Hepatocyte (in vitro differentiated cells): ENCODE results near the gene MPP3. TPM values are rescaled to one million over a fixed set of nuclear protein-coding genes. Genes with fewer than 3 reads are reported as not detected.

ENCODE experiments used
- DNase-seq: peaks from one replicate; pipeline ENCODE4 v3.0.0-alpha.2; 2016; ENCODE audit warnings: low spot score
- H2AFZ ChIP-seq: fragments of 200-600 bp; sonication (generic); 2 replicates; pipeline ENCODE4 v1.6.0; 2016; ENCODE audit warnings: antibody characterized with exemption, mild to moderate bottlenecking
- H3K27ac ChIP-seq: fragments of 200-600 bp; sonication (generic); 2 replicates; pipeline ENCODE4 v1.5.1; 2016; ENCODE audit warnings: mild to moderate bottlenecking
- H3K27me3 ChIP-seq: fragments of 200-600 bp; sonication (generic); 2 replicates; pipeline ENCODE4 v1.6.1; 2016
- H3K36me3 ChIP-seq: fragments of 200-600 bp; sonication (generic); replicated peaks from 2 replicates; pipeline ENCODE4 v1.5.1; 2016; ENCODE audit warnings: low read depth; ENCODE audit not compliant: insufficient read depth
- H3K4me1 ChIP-seq: fragments of 200-600 bp; sonication (generic); 2 replicates; pipeline ENCODE4 v1.5.1; 2016; ENCODE audit warnings: mild to moderate bottlenecking, moderate library complexity; ENCODE audit not compliant: insufficient read depth
- H3K4me2 ChIP-seq: fragments of 200-600 bp; sonication (generic); 2 replicates; pipeline ENCODE4 v1.6.0; 2016
- H3K4me3 ChIP-seq: fragments of 200-600 bp; sonication (generic); 2 replicates; pipeline ENCODE4 v1.5.1; 2016; ENCODE audit warnings: mild to moderate bottlenecking
- H3K79me2 ChIP-seq: fragments of 200-600 bp; sonication (generic); 2 replicates; pipeline ENCODE4 v1.6.0; 2017; ENCODE audit warnings: mild to moderate bottlenecking
- H3K9me2 ChIP-seq: fragments of 200-600 bp; sonication (generic); replicated peaks from 2 replicates; pipeline ENCODE4 v1.6.0; 2017; ENCODE audit warnings: mild to moderate bottlenecking; ENCODE audit not compliant: insufficient read depth
- H3K9me3 ChIP-seq: fragments of 200-600 bp; sonication (generic); 2 replicates; pipeline ENCODE4 v1.5.1; 2016; ENCODE audit warnings: low read depth, mild to moderate bottlenecking
- H4K20me1 ChIP-seq: fragments of 200-600 bp; sonication (generic); 2 replicates; pipeline ENCODE4 v1.6.0; 2016; ENCODE audit warnings: mild to moderate bottlenecking; ENCODE audit not compliant: insufficient read depth, poor library complexity, severe bottlenecking
- CTCF ChIP-seq: fragments of 200-600 bp; sonication (generic); IDR thresholded peaks from 2 replicates; pipeline ENCODE4 v1.5.1; 2016; ENCODE audit warnings: antibody characterized with exemption, mild to moderate bottlenecking; ENCODE audit not compliant: poor library complexity
- EZH2 ChIP-seq: fragments of 200-600 bp; sonication (generic); IDR thresholded peaks from 2 replicates; pipeline ENCODE4 v1.6.1; 2016; ENCODE audit warnings: antibody characterized with exemption, mild to moderate bottlenecking, borderline replicate concordance
- EZH2phosphoT487 ChIP-seq: fragments of 200-600 bp; sonication (generic); IDR thresholded peaks from one replicate; pipeline ENCODE4 v1.6.1; 2018; ENCODE audit warnings: antibody characterized with exemption, mild to moderate bottlenecking, low read depth, moderate library complexity; ENCODE audit not compliant: unreplicated experiment, severe bottlenecking
- whole genome bisulfite sequencing: methylation state at CpG from one replicate; pipeline ENCODE4 v1.1.6; 2016; ENCODE audit warnings: low lambda C conversion rate; ENCODE audit errors: missing lambda C conversion rate; 5-methylcytosine and 5-hydroxymethylcytosine counted together
- polyA plus RNA-seq: library from polyadenylated mRNA; unstranded; fragments of >200 nt; fragmentation: Nextera tagmentation; extraction: Ambion mirVana; gene quantifications from 2 replicates; pipeline ENCODE4 v1.2.1, GENCODE V29; 2016
- total RNA-seq: library from RNA; depleted of rRNA; stranded (reverse); fragments of >200 nt; gene quantifications from 2 replicates; pipeline ENCODE4 v1.2.3, GENCODE V29; 2014

Gene MPP3
- total and polyA plus RNA-seq, 2 experiments from 2014 or later, result 3.2 to 5.1 TPM

GRCh38 chr17:43823350-43824084 lies 9.4 kb downstream of the MPP3 start:
- Histone ChIP-seq H3K4me2 (no peak overlapping the region), H3K9me2 (no peaks in the 10 kb centered on the region), H3K4me1 (no peaks in the 10 kb centered on the region), H3K9me3 (no peaks in the 10 kb centered on the region), H3K27me3 (no peaks in the 10 kb centered on the region), H4K20me1 (no peaks in the 10 kb centered on the region), H3K36me3 (no peaks in the 10 kb centered on the region), H3K4me3 (no peak overlapping the region), H2AFZ (no peak overlapping the region), H3K79me2 (no peaks in the 10 kb centered on the region), H3K27ac (no peak overlapping the region)
- no peak for DNase-seq
- WGBS, result 97% methylated on average over 10 of the region's 10 CpGs
- TF ChIP-seq EZH2phosphoT487 (no peak), EZH2 (no peak), CTCF (no peak)

GRCh38 chr17:43822570-43823190 lies 10.3 kb downstream of the MPP3 start:
- H3K79me2 ChIP-seq, result no peaks in the 10 kb centered on the region

GRCh38 chr17:43820759-43821158 lies 12.2 kb downstream of the MPP3 start:
- Histone ChIP-seq H4K20me1 (no peaks in the 10 kb centered on the region), H3K27me3 (no peaks in the 10 kb centered on the region), H3K27ac (no peak overlapping the region), H3K79me2 (no peaks in the 10 kb centered on the region), H3K36me3 (no peaks in the 10 kb centered on the region), H3K4me3 (no peak overlapping the region), H3K4me1 (no peaks in the 10 kb centered on the region), H2AFZ (no peak overlapping the region), H3K9me2 (no peaks in the 10 kb centered on the region), H3K4me2 (no peak overlapping the region), H3K9me3 (no peaks in the 10 kb centered on the region)
- TF ChIP-seq EZH2 (no peak), EZH2phosphoT487 (no peak), CTCF (no peak)
- no peak for DNase-seq
- 90% methylated on average over 14 of the region's 14 CpGs for WGBS

More at GRCh38 chr17:43822570-43823190, 10.3 kb downstream of the MPP3 start:
- H3K27me3 ChIP-seq, result no peaks in the 10 kb centered on the region
- no peak overlapping the region for H3K4me3 ChIP-seq
- no peaks in the 10 kb centered on the region for H3K9me2 ChIP-seq
- H3K4me2 ChIP-seq, result no peak overlapping the region
- H3K9me3 ChIP-seq, result no peaks in the 10 kb centered on the region
- no peaks in the 10 kb centered on the region for H4K20me1 ChIP-seq
- no peaks in the 10 kb centered on the region for H3K4me1 ChIP-seq
- TF ChIP-seq EZH2phosphoT487, result no peak
- no peak for TF ChIP-seq CTCF
- no peak for TF ChIP-seq EZH2
- WGBS, result 90% methylated on average over 4 of the region's 5 CpGs
- H3K27ac ChIP-seq, result no peak overlapping the region
- no peak for DNase-seq
- H2AFZ ChIP-seq, result no peak overlapping the region
- no peaks in the 10 kb centered on the region for H3K36me3 ChIP-seq
